Trophoblast cell (in vitro differentiated cells and primary cell): ENCODE results near the gene SEL1L3. TPM values are rescaled to one million over a fixed set of nuclear protein-coding genes. Genes with fewer than 3 reads are reported as not detected.
"Not testable (repeated sequence)": the region's sequence is repeated elsewhere in the genome, so short reads cannot be mapped to it uniquely, and the experiment has no call there.

Experiments
- DNase-seq, 2 donors: peaks; one replicate each; pipeline ENCODE4 v3.0.0-alpha.2; 2016
- H2AFZ ChIP-seq: 2 replicates; pipeline ENCODE4 v1.6.1; 2013; ENCODE audit warnings: low read length, moderate library complexity, mild to moderate bottlenecking; ENCODE audit not compliant: insufficient read depth, poor library complexity
- H2AK5ac ChIP-seq: 2 replicates; pipeline ENCODE4 v1.6.1; 2013; ENCODE audit warnings: mild to moderate bottlenecking, low read length
- H2BK120ac ChIP-seq: 2 replicates; pipeline ENCODE4 v1.6.1; 2013; ENCODE audit warnings: low read length, mild to moderate bottlenecking, moderate library complexity; ENCODE audit not compliant: insufficient read depth, poor library complexity
- H2BK12ac ChIP-seq: 2 replicates; pipeline ENCODE4 v1.6.1; 2013; ENCODE audit warnings: mild to moderate bottlenecking, low read length, moderate library complexity
- H2BK5ac ChIP-seq: 2 replicates; pipeline ENCODE4 v1.6.1; 2013; ENCODE audit warnings: low read length, low read depth, moderate library complexity, mild to moderate bottlenecking; ENCODE audit not compliant: poor library complexity
- H3K14ac ChIP-seq: 2 replicates; pipeline ENCODE4 v1.6.1; 2013; ENCODE audit warnings: mild to moderate bottlenecking, low read length
- H3K18ac ChIP-seq: 2 replicates; pipeline ENCODE4 v1.6.1; 2013; ENCODE audit warnings: mild to moderate bottlenecking, low read length
- H3K23ac ChIP-seq: 2 replicates; pipeline ENCODE4 v1.6.1; 2013; ENCODE audit warnings: low read length
- H3K27ac ChIP-seq: 2 replicates; pipeline ENCODE4 v1.5.1; 2013; ENCODE audit warnings: low read depth, mild to moderate bottlenecking, inconsistent platforms, low read length, moderate library complexity
- H3K27me3 ChIP-seq: 2 replicates; pipeline ENCODE4 v1.6.1; 2013; ENCODE audit warnings: inconsistent platforms, mild to moderate bottlenecking, low read length, moderate library complexity; ENCODE audit not compliant: insufficient read depth
- H3K36me3 ChIP-seq, 2 experiments: 1 replicate in 1 of 2; 2 replicates in 1 of 2; pipeline ENCODE4 v1.6.1; 2013; ENCODE audit warnings: low read length in 2 of 2, mild to moderate bottlenecking in 2 of 2, moderate library complexity in 1 of 2; ENCODE audit not compliant: insufficient read depth in 2 of 2, control insufficient read depth in 1 of 2
- H3K4ac ChIP-seq: 2 replicates; pipeline ENCODE4 v1.6.1; 2013; ENCODE audit warnings: low read depth, mild to moderate bottlenecking, low read length, moderate library complexity
- H3K4me1 ChIP-seq, 2 experiments: 1 replicate in 1 of 2; 2 replicates in 1 of 2; pipeline ENCODE4 v1.6.1; 2013; ENCODE audit warnings: low read length in 2 of 2, mild to moderate bottlenecking in 2 of 2, moderate library complexity in 1 of 2; ENCODE audit not compliant: insufficient read depth in 2 of 2, control insufficient read depth in 1 of 2
- H3K4me2 ChIP-seq: 2 replicates; pipeline ENCODE4 v1.6.1; 2013; ENCODE audit warnings: inconsistent platforms, mild to moderate bottlenecking, low read length, moderate library complexity
- H3K4me3 ChIP-seq: 2 replicates; pipeline ENCODE4 v1.5.1; 2013; ENCODE audit warnings: mild to moderate bottlenecking, low read depth, low read length, inconsistent platforms
- H3K79me1 ChIP-seq: one replicate; pipeline ENCODE4 v1.6.1; 2013; ENCODE audit warnings: low read length
- H3K79me2 ChIP-seq: 2 replicates; pipeline ENCODE4 v1.6.1; 2013; ENCODE audit warnings: low read length, mild to moderate bottlenecking; ENCODE audit not compliant: control insufficient read depth, insufficient read depth, poor library complexity
- H3K9ac ChIP-seq: 2 replicates; pipeline ENCODE4 v1.6.1; 2013; ENCODE audit warnings: mild to moderate bottlenecking, low read length
- H3K9me3 ChIP-seq: 2 replicates; pipeline ENCODE4 v1.6.1; 2013; ENCODE audit warnings: low read depth, mild to moderate bottlenecking, control low read depth, inconsistent platforms, low read length; ENCODE audit not compliant: insufficient read depth
- H4K12ac ChIP-seq: 2 replicates; pipeline ENCODE4 v1.6.1; 2013; ENCODE audit warnings: low read depth, mild to moderate bottlenecking, low read length, moderate library complexity
- H4K8ac ChIP-seq: 2 replicates; pipeline ENCODE4 v1.6.1; 2013; ENCODE audit warnings: low read depth, mild to moderate bottlenecking, low read length, moderate library complexity
- H4K91ac ChIP-seq: one replicate; pipeline ENCODE4 v1.6.1; 2013; ENCODE audit warnings: low read depth, mild to moderate bottlenecking, low read length, moderate library complexity
- WGBS: extraction: QIAGEN DNeasy Blood & Tissue Kit; methylation state at CpG from one replicate; pipeline ENCODE4 v1.1.7; 2013; ENCODE audit warnings: missing lambda C conversion rate; ENCODE audit not compliant: insufficient read length, insufficient coverage; ENCODE audit errors: extremely low coverage; 5-methylcytosine and 5-hydroxymethylcytosine counted together
- polyA plus RNA-seq: library from polyadenylated mRNA; stranded (reverse); fragments of 200-250 nt; gene quantifications from 2 replicates; pipeline ENCODE4 v1.2.3, GENCODE V29; 2013

SEL1L3 gene
- polyA plus RNA-seq = 18.8 and 19.1 TPM in 2 replicates

GRCh38 chr4:25862411-25863346 lies at the start of gene SEL1L3:
SEL1L3 (minus strand) TSS chr4:25862988; CDS start chr4:25862836, 152 bp downstream.
- H2BK5ac ChIP-seq = no peak within 1 kb of the TSS
- WGBS = no CpG with 5 or more reads among the region's 115 CpGs
- H2AFZ ChIP-seq = peak within 1 kb of the TSS; percentile 59

GRCh38 chr4:25911356-25911755 lies 48.6 kb upstream of the SEL1L3 start:
- Histone ChIP-seq H3K27me3 (no peaks in the 10 kb centered on the region), H3K14ac (no peak overlapping the region), H3K79me2 (peaks cover 5% of the 10 kb centered on the region), H3K9me3 (peaks cover 2% of the 10 kb centered on the region), H3K18ac (no peak overlapping the region), H3K4ac (no peak overlapping the region), H4K12ac (no peak overlapping the region), H3K4me1 (peaks cover 4 to 11% of the 10 kb centered on the region in 2 experiments), H2AK5ac (no peak overlapping the region), H3K79me1 (peaks cover 6% of the 10 kb centered on the region), H2BK12ac (no peak overlapping the region), H3K36me3 (no peaks in the 10 kb centered on the region), H3K4me3 (no peak overlapping the region), H2BK120ac (no peak overlapping the region), H3K4me2 (no peak overlapping the region), H2BK5ac (no peak overlapping the region), H2AFZ (no peak overlapping the region), H3K23ac (no peak overlapping the region), H3K9ac (no peak overlapping the region), H4K91ac (no peak overlapping the region), H3K27ac (no peak overlapping the region), H4K8ac (no peak overlapping the region)
- no peak for DNase-seq
- no CpG with 5 or more reads among the region's 6 CpGs for WGBS

More at GRCh38 chr4:25862411-25863346, at the start of gene SEL1L3:
- DNase-seq = peak; percentile 24 to 69
- Histone ChIP-seq H3K79me1 (no peaks in the 10 kb centered on the region), H3K23ac (no peak within 1 kb of the TSS), H3K9me3 (no peaks in the 10 kb centered on the region), H4K8ac (no peak within 1 kb of the TSS), H2BK120ac (no peak within 1 kb of the TSS), H3K4me1 (peaks cover 5 to 10% of the 10 kb centered on the region in 2 experiments), H2AK5ac (no peak within 1 kb of the TSS), H4K91ac (no peak within 1 kb of the TSS), H3K4me2 (peak within 1 kb of the TSS; percentile 95), H3K14ac (no peak within 1 kb of the TSS), H3K27me3 (peaks cover 3% of the 10 kb centered on the region), H3K18ac (no peak within 1 kb of the TSS), H3K9ac (peak within 1 kb of the TSS; percentile 3), H3K4me3 (peak within 1 kb of the TSS; percentile 75), H3K4ac (no peak within 1 kb of the TSS), H3K36me3 (no peaks in the 10 kb centered on the region), H3K27ac (no peak within 1 kb of the TSS), H3K79me2 (no peaks in the 10 kb centered on the region), H2BK12ac (no peak within 1 kb of the TSS), H4K12ac (no peak within 1 kb of the TSS)

- Histone ChIP-seq H3K36me3 (no peaks in the 10 kb centered on the region), H3K4me1 (peaks cover 2 to 8% of the 10 kb centered on the region in 2 experiments), H2BK5ac (no peak overlapping the region), H2AK5ac (no peak overlapping the region), H3K18ac (no peak overlapping the region), H3K14ac (no peak overlapping the region), H3K79me1 (no peaks in the 10 kb centered on the region), H3K79me2 (no peaks in the 10 kb centered on the region), H4K8ac (no peak overlapping the region), H2BK120ac (no peak overlapping the region), H3K27me3 (no peaks in the 10 kb centered on the region), H2AFZ (no peak overlapping the region), H3K4ac (no peak overlapping the region), H3K27ac (no peak overlapping the region), H3K4me2 (no peak overlapping the region), H3K4me3 (no peak overlapping the region), H4K91ac (no peak overlapping the region), H2BK12ac (no peak overlapping the region), H4K12ac (no peak overlapping the region), H3K9ac (no peak overlapping the region), H3K23ac (no peak overlapping the region), H3K9me3 (peaks cover 2% of the 10 kb centered on the region)
- DNase-seq = peak in 1 of 2 donors; percentile 7
- no CpG with 5 or more reads among the region's 5 CpGs for WGBS
These were observed 45.7 kb upstream of the SEL1L3 start for GRCh38 chr4:25908491-25908901.

DNA sequence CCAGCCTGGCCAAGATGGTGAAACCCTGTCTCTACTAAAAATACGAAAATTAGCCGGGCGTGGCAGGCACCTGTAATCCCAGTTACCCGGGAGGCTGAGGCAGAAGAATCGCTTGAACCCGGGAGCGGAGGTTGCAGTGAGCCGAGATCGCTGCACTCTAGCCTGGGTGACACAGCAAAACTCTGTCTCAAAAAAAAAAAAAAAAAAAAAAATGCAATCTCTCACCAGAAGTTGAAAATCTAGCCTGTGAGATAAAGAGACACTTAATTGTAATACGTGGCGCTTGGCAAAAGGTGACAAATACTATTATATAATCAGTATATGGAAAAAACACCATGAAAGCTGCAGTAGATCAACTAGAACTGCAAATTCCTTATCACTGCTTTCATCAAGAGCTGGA lies 43.3 kb upstream of the SEL1L3 start:
- H3K9ac ChIP-seq, H2BK12ac ChIP-seq, H2BK120ac ChIP-seq, H3K18ac ChIP-seq, H3K79me1 ChIP-seq, H3K14ac ChIP-seq, H3K23ac ChIP-seq, H2AFZ ChIP-seq, H2AK5ac ChIP-seq, H3K36me3 ChIP-seq, H3K27me3 ChIP-seq, H3K79me2 ChIP-seq, H4K12ac ChIP-seq, H2BK5ac ChIP-seq, H3K4ac ChIP-seq, H3K4me3 ChIP-seq, H3K4me1 ChIP-seq, H4K8ac ChIP-seq, DNase-seq, H3K27ac ChIP-seq, H3K9me3 ChIP-seq, H3K4me2 ChIP-seq, H4K91ac ChIP-seq: not testable (repeated sequence)
- no CpG with 5 or more reads among the region's 11 CpGs for WGBS
